OCI-LY3 (cell line): ENCODE measurements around the gene SEBOX.

Source experiments
- CTCF ChIP-seq: fragments of 200-600, 300-600 bp; sonication (generic); IDR thresholded peaks from 2 replicates; pipeline ENCODE4 v1.5.1; 2014; ENCODE audit warnings: antibody characterized with exemption, low read length, low read depth
- EZH2phosphoT487 ChIP-seq: fragments of 200-600 bp; shearing (Covaris generic); IDR thresholded peaks from 2 replicates; pipeline ENCODE4 v1.6.1; 2018; ENCODE audit warnings: antibody characterized with exemption, mixed run types, low read depth

DNA sequence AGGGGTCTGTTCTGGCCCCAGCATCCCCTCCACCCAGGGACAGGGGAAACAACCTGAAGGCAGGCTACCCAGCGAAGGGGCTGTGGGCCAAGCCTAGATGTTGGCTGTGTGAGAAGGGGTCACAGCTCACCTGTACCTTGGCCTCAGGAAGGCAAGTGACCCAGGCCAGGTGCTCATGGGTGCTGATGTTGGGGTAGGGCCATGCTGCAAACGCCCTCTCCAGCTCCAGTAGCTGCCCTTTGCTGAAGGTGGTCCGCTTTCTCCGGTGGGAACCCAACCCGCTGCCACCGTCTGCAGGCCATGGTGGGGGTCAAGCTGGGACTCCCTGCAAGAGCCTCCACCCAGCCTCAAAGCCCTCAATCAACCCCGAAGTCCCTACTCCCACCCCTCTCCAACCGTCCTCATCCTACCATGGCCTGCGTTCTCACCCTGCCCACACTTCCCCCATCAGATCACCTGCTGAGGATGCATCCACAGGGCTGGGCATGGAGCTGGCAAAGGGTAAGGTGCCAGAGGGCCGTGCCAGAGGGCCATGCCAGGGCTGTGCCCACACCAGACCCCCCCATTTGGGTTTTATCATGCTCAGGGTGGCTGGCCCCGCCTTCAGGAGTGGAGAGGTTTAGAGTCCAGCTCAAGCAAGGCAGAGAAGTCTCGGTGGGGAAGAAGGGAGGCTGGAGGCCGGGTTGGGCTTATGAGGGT lies at the start of gene SEBOX:
- TF ChIP-seq CTCF (no peak), EZH2phosphoT487 (no peak)
